GM12801 (cell line): Measurements from ENCODE around the gene SYCP3.

Experiments
- CTCF ChIP-seq: IDR thresholded peaks from one replicate; pipeline ENCODE4 v1.5.1; 2011; ENCODE audit warnings: control low read depth; ENCODE audit not compliant: insufficient read length; ENCODE audit errors: extremely low read depth

Gene SYCP3

DNA sequence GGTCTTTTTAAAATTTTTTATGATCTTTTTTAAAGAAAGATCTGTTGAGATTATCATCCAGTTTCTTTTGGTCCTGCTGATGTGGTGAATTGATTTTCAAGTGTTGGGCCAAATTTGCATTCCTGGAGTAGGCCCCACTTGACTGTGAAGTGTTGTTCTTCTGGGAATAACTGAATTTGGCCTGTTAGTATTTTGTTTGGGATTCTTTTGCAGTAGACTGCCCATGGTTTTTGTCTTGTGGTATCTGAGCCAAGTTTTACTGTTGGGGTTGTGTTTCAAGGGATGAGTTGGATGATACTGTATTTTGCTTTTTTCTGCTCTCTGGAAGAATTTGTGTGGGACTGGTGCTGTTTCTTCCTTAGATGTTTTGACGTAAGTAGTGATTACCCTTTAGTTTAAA, 4.0 kb upstream of the SYCP3 start:
- TF ChIP-seq CTCF: no peak

- no peak for TF ChIP-seq CTCF
These were observed 1.7 kb upstream of the SYCP3 start for GRCh38 chr12:101740980-101741379.

DNA sequence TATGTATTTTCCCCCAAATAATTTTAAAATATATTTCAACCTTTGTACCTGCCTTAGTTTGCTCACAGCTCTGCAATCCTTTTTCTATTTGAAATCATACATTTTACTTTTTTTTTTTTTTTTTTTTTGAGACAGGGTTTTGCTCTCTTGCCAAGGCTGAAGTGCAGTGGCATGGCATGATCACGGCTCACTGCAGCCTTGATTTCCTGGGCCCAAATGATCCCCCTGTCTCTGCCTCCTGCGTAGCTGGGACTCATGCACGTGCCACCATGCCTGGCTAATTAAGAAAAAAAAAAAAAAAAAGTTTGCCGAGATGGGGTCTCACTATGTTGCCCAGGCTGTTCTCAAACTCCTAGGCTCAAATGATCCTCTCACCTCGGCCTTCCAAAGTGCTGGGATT, 1.3 kb upstream of the SYCP3 start:
- TF ChIP-seq CTCF: no peak

- TF ChIP-seq CTCF: no peak
These were observed 1.8 kb downstream of the SYCP3 start for GRCh38 chr12:101737476-101737875.

GRCh38 chr12:101733166-101733565, 6.1 kb downstream of the SYCP3 start:
- no peak for TF ChIP-seq CTCF

GRCh38 chr12:101732318-101732717, 6.9 kb downstream of the SYCP3 start:
- no peak for TF ChIP-seq CTCF

GRCh38 chr12:101729842-101730241, 9.4 kb downstream of the SYCP3 start:
- no peak for TF ChIP-seq CTCF

GRCh38 chr12:101727098-101727497, 12.2 kb downstream of the SYCP3 start:
- no peak for TF ChIP-seq CTCF
